ENCODE results near the gene NPIPA1. TPM values are rescaled to one million over a fixed set of nuclear protein-coding genes. Genes with fewer than 3 reads are reported as not detected.
"Not testable (repeated sequence)": the region's sequence is repeated elsewhere in the genome, so short reads cannot be mapped to it uniquely, and the experiment has no call there.

The NPIPA1 gene
- total and polyA plus RNA-seq, 11 donors = 24.7 to 65.3 (median 40.7) TPM

DNA sequence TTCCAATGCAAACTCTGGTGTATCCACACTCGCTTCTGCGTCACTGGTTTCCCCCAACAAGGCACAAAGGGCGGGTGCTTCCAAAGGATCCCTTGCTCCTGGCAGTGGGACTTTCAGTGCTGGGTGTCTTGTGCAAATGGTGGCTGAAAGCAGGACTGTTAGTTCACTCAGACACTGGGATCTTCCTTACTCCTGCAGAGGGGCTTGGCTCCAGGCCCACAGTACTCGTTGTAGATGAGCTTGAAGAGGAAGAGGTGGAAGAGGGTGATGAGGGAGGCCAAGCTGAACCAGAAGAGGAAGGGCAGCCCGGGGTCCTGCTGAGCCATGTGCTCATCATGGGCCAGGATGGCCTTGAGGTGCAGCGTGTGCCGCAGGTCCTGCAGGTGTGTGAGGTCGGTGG lies 50.8 kb downstream of the NPIPA1 start:
- not testable (repeated sequence) for H3K27ac ChIP-seq, H3K4me3 ChIP-seq, H3K4me1 ChIP-seq, H3K9me3 ChIP-seq, H3K27me3 ChIP-seq
- DNase-seq (peak in 1 of 5 donors; percentile 53), ATAC-seq (peak in 1 of 4 donors; percentile 4)
- peaks cover 0 to 43% (median 7%) of the 10 kb centered on the region in 9 donors for H3K36me3 ChIP-seq
- intact Hi-C loops (cut with DNase I) = loop anchor here in 1 of 10 donors (10.0 kb wide), 1 partner anchor 57 kb away; no protein-coding TSS in a partner anchor
- WGBS, 4 donors = 69 to 79% (median 76%) methylated on average over 8 of the region's 8 CpGs

DNA sequence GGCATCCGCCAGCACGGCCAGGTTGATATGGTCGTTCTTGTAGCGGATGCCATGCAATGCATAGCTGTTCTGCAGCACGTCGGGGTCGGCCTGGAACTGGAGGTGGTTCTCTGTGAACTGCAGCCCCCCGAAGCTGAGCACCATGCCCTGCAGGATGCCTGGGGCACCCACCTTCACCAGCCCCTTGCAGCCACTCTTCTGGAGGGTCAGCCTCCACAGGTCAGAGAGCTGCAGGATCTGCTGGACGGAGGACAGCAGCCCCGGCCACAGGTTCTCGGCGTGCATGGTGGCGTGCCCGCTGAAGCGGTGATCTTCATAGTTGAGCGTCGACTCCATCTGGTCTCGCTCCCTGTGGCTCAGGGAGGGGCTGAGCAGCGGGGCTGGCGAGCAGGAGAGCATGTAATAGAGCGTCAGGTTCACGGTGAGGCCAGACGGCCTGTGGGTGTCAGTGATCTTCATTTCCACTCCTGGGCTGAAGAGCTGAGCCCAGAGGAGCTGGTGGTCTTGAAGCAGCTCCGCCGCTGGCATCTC lies 51.5 kb downstream of the NPIPA1 start:
- ATAC-seq (peak in 3 of 4 donors; percentile 5 to 31 (median 20)), DNase-seq (peak in 1 of 5 donors; percentile 58)

DNA sequence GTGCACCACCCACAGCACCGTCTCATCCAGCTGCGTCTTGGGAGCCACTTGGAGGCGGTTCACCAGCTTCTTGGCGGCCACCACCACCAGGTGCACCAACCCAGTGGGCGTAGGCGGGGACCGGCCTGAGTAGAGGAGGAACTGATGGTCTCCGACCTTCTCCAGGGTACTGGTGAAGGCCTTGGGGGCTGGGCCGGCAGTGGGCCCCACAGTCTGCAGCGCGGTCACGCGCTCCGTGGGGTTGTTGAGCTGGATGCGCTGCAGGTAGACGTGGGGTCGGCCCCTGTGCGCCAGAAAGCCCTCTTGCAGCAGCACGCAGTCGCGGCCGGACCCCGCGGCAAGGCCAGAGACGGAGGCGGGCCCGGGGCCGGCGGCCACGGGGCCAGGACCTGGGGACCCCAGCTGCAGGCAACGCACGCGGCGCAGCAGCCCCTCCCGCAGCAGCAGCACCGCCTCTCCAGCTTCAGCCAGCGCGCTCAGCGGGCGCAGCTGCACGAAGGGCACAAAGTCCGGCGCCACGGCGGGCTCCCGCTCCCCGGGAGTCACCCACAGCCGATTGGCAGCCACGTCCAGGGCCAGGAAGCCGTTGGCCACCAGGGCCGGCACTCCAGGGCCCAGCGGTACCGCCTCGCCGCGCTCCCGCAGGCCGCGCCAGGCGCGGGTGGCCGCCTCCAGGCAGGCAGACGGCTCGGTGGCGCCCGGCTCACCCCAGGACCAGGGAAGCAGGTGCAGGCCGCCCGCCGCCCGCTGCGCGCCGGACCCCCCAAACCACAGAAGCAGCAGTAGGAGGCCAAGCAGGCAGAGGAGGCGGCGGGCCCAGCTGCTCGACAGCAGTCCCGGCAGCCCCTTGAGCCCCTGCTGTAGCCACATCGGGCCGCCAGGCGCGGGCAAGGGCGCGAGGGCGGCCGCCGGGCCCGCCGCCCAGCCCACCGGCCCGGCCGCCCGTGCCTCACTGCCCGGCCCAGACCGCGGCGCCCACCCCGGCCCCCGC lies 52.3 kb downstream of the NPIPA1 start:
- not testable (repeated sequence) for H3K27me3 ChIP-seq, H3K4me1 ChIP-seq, H3K27ac ChIP-seq, H3K4me3 ChIP-seq
- peaks cover 0 to 11% (median 0%) of the 10 kb centered on the region in 12 donors for H3K9me3 ChIP-seq
- ATAC-seq (peak in 3 of 4 donors; percentile 27 to 62 (median 38)), DNase-seq (peak in 1 of 5 donors; percentile 71)
- intact Hi-C loops (cut with DNase I) = loop anchor here in 1 of 10 donors (10.0 kb wide), 1 partner anchor 55 kb away; no protein-coding TSS in a partner anchor
- peaks cover 0 to 41% (median 7%) of the 10 kb centered on the region in 9 donors for H3K36me3 ChIP-seq
- 66 to 82% (median 79%) methylated on average over 23 to 92 of the region's 98 CpGs for WGBS, 4 donors

More for the DNA sequence above, 51.5 kb downstream of the NPIPA1 start:
- not testable (repeated sequence) for H3K4me3 ChIP-seq, H3K4me1 ChIP-seq, H3K9me3 ChIP-seq, H3K27me3 ChIP-seq, H3K27ac ChIP-seq
- WGBS, 4 donors = 92 to 95% (median 94%) methylated on average over 14 to 25 of the region's 25 CpGs
- intact Hi-C loops (cut with DNase I) = loop anchor here in 1 of 10 donors (10.0 kb wide), 1 partner anchor 56 kb away; no protein-coding TSS in a partner anchor
- H3K36me3 ChIP-seq = peaks cover 0 to 43% (median 7%) of the 10 kb centered on the region in 9 donors

GRCh38 chr16:14993277-14994151 lies 56.3 kb downstream of the NPIPA1 start:
- DNase-seq; intact Hi-C loops (cut with DNase I); H3K27me3 ChIP-seq; ATAC-seq; H3K4me3 ChIP-seq; H3K4me1 ChIP-seq; H3K27ac ChIP-seq: not testable (repeated sequence)
- Histone ChIP-seq H3K36me3 (peaks cover under 1 to 17% (median 5%) of the 10 kb centered on the region in 9 donors), H3K9me3 (peaks cover 0 to 11% (median 0%) of the 10 kb centered on the region in 12 donors)
- WGBS, 4 donors = 86 to 95% (median 94%) methylated on average over 6 to 7 of the region's 7 CpGs

DNA sequence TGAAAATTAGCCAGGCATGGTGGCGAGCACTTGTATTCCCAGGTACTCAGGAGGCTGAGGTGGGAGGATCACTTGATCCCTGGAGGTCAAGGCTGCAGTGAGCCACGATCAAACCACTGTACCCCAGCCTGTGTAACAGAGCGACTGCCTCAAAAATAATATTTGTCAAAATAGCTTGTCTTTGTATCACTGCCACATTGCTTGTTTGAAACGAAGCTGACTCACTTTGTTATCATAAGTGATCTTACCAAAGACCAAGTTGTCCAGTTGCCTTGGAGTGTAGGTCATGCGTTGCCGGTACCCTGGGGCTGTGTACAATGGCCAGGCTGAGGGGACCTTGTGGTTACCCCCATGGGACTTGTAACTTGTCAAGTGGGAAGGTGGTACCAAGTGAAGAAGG lies 59.5 kb downstream of the NPIPA1 start:
- peak in 1 of 4 donors; percentile 25 for ATAC-seq
- intact Hi-C loops (cut with DNase I); H3K4me3 ChIP-seq: not testable (repeated sequence)

GRCh38 chr16:14998300-14998699 lies 61.1 kb downstream of the NPIPA1 start:
- H3K4me1 ChIP-seq; intact Hi-C loops (cut with DNase I); H3K27me3 ChIP-seq; H3K4me3 ChIP-seq; H3K9me3 ChIP-seq; DNase-seq; H3K27ac ChIP-seq: not testable (repeated sequence)
- ATAC-seq = peak in 1 of 4 donors; percentile 22
- 95 to 98% (median 97%) methylated on average over 7 of the region's 7 CpGs for WGBS, 4 donors
- H3K36me3 ChIP-seq = peaks cover 2 to 45% (median 36%) of the 10 kb centered on the region in 9 donors

More for the DNA sequence above, 59.5 kb downstream of the NPIPA1 start:
- H3K27me3 ChIP-seq, H3K4me1 ChIP-seq, DNase-seq, H3K27ac ChIP-seq: not testable (repeated sequence)
- Histone ChIP-seq H3K36me3 (peaks cover 2 to 37% (median 30%) of the 10 kb centered on the region in 9 donors), H3K9me3 (peaks cover 0 to 11% (median 0%) of the 10 kb centered on the region in 12 donors)
- 92 to 98% (median 95%) methylated on average over 5 to 6 of the region's 6 CpGs for WGBS, 4 donors

- peak in 1 of 4 donors; percentile 7 for ATAC-seq
- WGBS, 4 donors = 68 to 76% (median 75%) methylated on average over 3 of the region's 3 CpGs
- peaks cover 2 to 60% (median 45%) of the 10 kb centered on the region in 9 donors for H3K36me3 ChIP-seq
- intact Hi-C loops (cut with DNase I); H3K4me1 ChIP-seq; H3K9me3 ChIP-seq; H3K27me3 ChIP-seq; H3K27ac ChIP-seq; DNase-seq; H3K4me3 ChIP-seq: not testable (repeated sequence)
These were observed 62.6 kb downstream of the NPIPA1 start for GRCh38 chr16:14999845-15000244.

Data from heart left ventricle (tissue), 16 donors.